H9 (cell line): ENCODE data around the gene DENND5A. TPM values are rescaled to one million over a fixed set of nuclear protein-coding genes. Genes with fewer than 3 reads are reported as not detected.

Experiments used
- DNase-seq: peaks from one replicate; pipeline ENCODE4 v3.0.0-alpha.2; 2017
- H2AFZ ChIP-seq: one replicate; pipeline ENCODE4 v1.6.1; 2013; ENCODE audit warnings: mild to moderate bottlenecking, low read length, control low read depth, moderate library complexity
- H2AK5ac ChIP-seq: 2 replicates; pipeline ENCODE4 v1.6.1; 2013; ENCODE audit warnings: low read length, control low read depth, mixed read lengths; ENCODE audit not compliant: insufficient read length
- H2BK120ac ChIP-seq: one replicate; pipeline ENCODE4 v1.6.1; 2013; ENCODE audit warnings: low read depth, mild to moderate bottlenecking, low read length, control low read depth, inconsistent platforms; ENCODE audit not compliant: poor library complexity, severe bottlenecking
- H2BK12ac ChIP-seq: 2 replicates; pipeline ENCODE4 v1.6.1; 2013; ENCODE audit warnings: low read length, control low read depth, mixed read lengths, low read depth; ENCODE audit not compliant: insufficient read length
- H2BK15ac ChIP-seq: 2 replicates; pipeline ENCODE4 v1.6.1; 2013; ENCODE audit warnings: low read depth, low read length, control low read depth
- H2BK20ac ChIP-seq: one replicate; pipeline ENCODE4 v1.6.1; 2013; ENCODE audit warnings: low read depth, mild to moderate bottlenecking, low read length, control low read depth, inconsistent platforms; ENCODE audit not compliant: poor library complexity, severe bottlenecking
- H2BK5ac ChIP-seq: 2 replicates; pipeline ENCODE4 v1.6.1; 2013; ENCODE audit warnings: low read length, control low read depth, mixed read lengths; ENCODE audit not compliant: insufficient read length
- H3K14ac ChIP-seq: 2 replicates; pipeline ENCODE4 v1.6.1; 2013; ENCODE audit warnings: low read length, control low read depth; ENCODE audit not compliant: insufficient read depth
- H3K18ac ChIP-seq: 2 replicates; pipeline ENCODE4 v1.6.1; 2013; ENCODE audit warnings: low read depth, mild to moderate bottlenecking, mixed read lengths, low read length, control low read depth; ENCODE audit not compliant: insufficient read length
- H3K23ac ChIP-seq: 2 replicates; pipeline ENCODE4 v1.6.1; 2013; ENCODE audit warnings: low read length, control low read depth, mixed read lengths, low read depth; ENCODE audit not compliant: insufficient read length
- H3K23me2 ChIP-seq: 2 replicates; pipeline ENCODE4 v1.6.1; 2013; ENCODE audit warnings: low read depth, mild to moderate bottlenecking, mixed read lengths, low read length, control low read depth; ENCODE audit not compliant: insufficient read length, poor library complexity, severe bottlenecking
- H3K27ac ChIP-seq: 2 replicates; pipeline ENCODE4 v1.5.1; 2013; ENCODE audit warnings: low read length, control low read depth, mixed read lengths, low read depth; ENCODE audit not compliant: insufficient read length
- H3K27me3 ChIP-seq: 2 replicates; pipeline ENCODE4 v1.6.1; 2013; ENCODE audit warnings: low read length, control low read depth, inconsistent platforms; ENCODE audit not compliant: insufficient read depth
- H3K4ac ChIP-seq: 2 replicates; pipeline ENCODE4 v1.6.1; 2013; ENCODE audit warnings: low read depth, mild to moderate bottlenecking, control low read depth, inconsistent platforms, low read length, moderate library complexity
- H3K4me1 ChIP-seq: 2 replicates; pipeline ENCODE4 v1.6.1; 2013; ENCODE audit warnings: low read length, control low read depth, inconsistent platforms; ENCODE audit not compliant: insufficient read depth
- H3K4me2 ChIP-seq: 2 replicates; pipeline ENCODE4 v1.6.1; 2013; ENCODE audit warnings: low read length, control low read depth, mixed read lengths; ENCODE audit not compliant: insufficient read length, insufficient read depth
- H3K56ac ChIP-seq: 2 replicates; pipeline ENCODE4 v1.6.1; 2013; ENCODE audit warnings: low read depth, mild to moderate bottlenecking, mixed read lengths, low read length, control low read depth; ENCODE audit not compliant: insufficient read length
- H3K79me1 ChIP-seq: 2 replicates; pipeline ENCODE4 v1.6.1; 2013; ENCODE audit warnings: low read depth, mild to moderate bottlenecking, moderate library complexity, low read length, control low read depth, inconsistent platforms; ENCODE audit not compliant: insufficient read depth, poor library complexity, severe bottlenecking
- H3K79me2 ChIP-seq: 2 replicates; pipeline ENCODE4 v1.6.1; 2013; ENCODE audit warnings: low read length, control low read depth, inconsistent platforms; ENCODE audit not compliant: insufficient read depth
- H3K9ac ChIP-seq: 2 replicates; pipeline ENCODE4 v1.6.1; 2013; ENCODE audit warnings: low read length, control low read depth, mixed read lengths; ENCODE audit not compliant: insufficient read length; ENCODE audit errors: extremely low read depth
- H3K9me3 ChIP-seq: one replicate; pipeline ENCODE4 v1.6.1; 2013; ENCODE audit warnings: low read depth, low read length, inconsistent platforms; ENCODE audit not compliant: control insufficient read depth
- H3T11ph ChIP-seq: one replicate; pipeline ENCODE4 v1.6.1; 2013; ENCODE audit warnings: mild to moderate bottlenecking, low read length, control low read depth, inconsistent platforms
- H4K20me1 ChIP-seq: one replicate; pipeline ENCODE4 v1.6.1; 2013; ENCODE audit not compliant: control insufficient read depth, insufficient read length, insufficient read depth
- H4K5ac ChIP-seq: 2 replicates; pipeline ENCODE4 v1.6.1; 2013; ENCODE audit warnings: low read depth, mild to moderate bottlenecking, mixed read lengths, low read length, control low read depth; ENCODE audit not compliant: insufficient read length
- H4K8ac ChIP-seq: replicated peaks from 2 replicates; pipeline ENCODE4 v1.6.1; 2013; ENCODE audit warnings: low read length, control low read depth, mixed read lengths, low read depth; ENCODE audit not compliant: insufficient read length
- H4K91ac ChIP-seq: 2 replicates; pipeline ENCODE4 v1.6.1; 2013; ENCODE audit warnings: low read depth, mild to moderate bottlenecking, moderate library complexity, mixed read lengths, low read length, control low read depth; ENCODE audit not compliant: insufficient read length
- H3K27ac Mint-ChIP-seq, 3 experiments: 2 replicates in 2 of 3; 3 replicates in 1 of 3; pipeline ENCODE4 v1.8.0; 2020 to 2021; ENCODE audit warnings: mixed read lengths in 3 of 3, mild to moderate bottlenecking in 1 of 3, moderate library complexity in 1 of 3
- H3K27me3 Mint-ChIP-seq: 2 replicates; pipeline ENCODE4 v1.8.0; 2021; ENCODE audit warnings: low read depth, mild to moderate bottlenecking, moderate library complexity, mixed read lengths
- H3K36me3 Mint-ChIP-seq, 3 experiments: 2 replicates in 2 of 3; 3 replicates in 1 of 3; pipeline ENCODE4 v1.8.0; 2020 to 2021; ENCODE audit warnings: low read depth in 3 of 3, mixed read lengths in 3 of 3; ENCODE audit not compliant: insufficient read depth in 1 of 3
- H3K4me1 Mint-ChIP-seq, 2 experiments: 2 replicates each; pipeline ENCODE4 v1.8.0; 2020; ENCODE audit warnings: mixed read lengths in 2 of 2
- H3K4me3 Mint-ChIP-seq, 2 experiments: 2 replicates in 1 of 2; 3 replicates in 1 of 2; pipeline ENCODE4 v1.8.0; 2020 to 2021; ENCODE audit warnings: mild to moderate bottlenecking in 2 of 2, mixed read lengths in 2 of 2, moderate library complexity in 1 of 2
- H3K9me3 Mint-ChIP-seq, 2 experiments: 2 replicates in 1 of 2; 3 replicates in 1 of 2; pipeline ENCODE4 v1.8.0; 2020; ENCODE audit warnings: mild to moderate bottlenecking in 2 of 2, mixed read lengths in 2 of 2, moderate library complexity in 1 of 2
- WGBS: extraction: QIAGEN DNeasy Blood & Tissue Kit; methylation state at CpG from one replicate; pipeline ENCODE4 v1.1.7; 2013; ENCODE audit warnings: missing lambda C conversion rate, low lambda C conversion rate, mixed read lengths; ENCODE audit not compliant: insufficient read length; ENCODE audit errors: extremely low coverage; 5-methylcytosine and 5-hydroxymethylcytosine counted together
- total RNA-seq: library from RNA; stranded (reverse); gene quantifications from 2 replicates; pipeline ENCODE4 v1.2.1, GENCODE V29; 2021
- TF ChIP-seq, protein P1 (sequence below): fragments of 200-600 bp; sonication (generic); conservative IDR thresholded peaks from 3 replicates; pipeline ENCODE4 v1.8.0; 2021; ENCODE audit warnings: antibody characterized with exemption, mild to moderate bottlenecking

The DENND5A gene
- total RNA-seq, 1 experiment from 2014 or later = 59.6 TPM

GRCh38 chr11:9208726-9209501 lies 56.2 kb downstream of the DENND5A start:
- Histone ChIP-seq H4K8ac (no peak overlapping the region), H3K23ac (no peak overlapping the region), H3K9ac (no peak overlapping the region), H2AK5ac (no peak overlapping the region), H2BK20ac (no peak overlapping the region), H3K23me2 (no peaks in the 10 kb centered on the region), H3K4me2 (no peak overlapping the region), H4K20me1 (no peaks in the 10 kb centered on the region), H4K5ac (no peak overlapping the region), H3K9me3 (no peaks in the 10 kb centered on the region), H3K79me2 (peaks cover 8% of the 10 kb centered on the region; the same call in 1 of the 2 replicates), H3K4me1 (no peaks in the 10 kb centered on the region; the same call in 1 of the 2 replicates), H2BK120ac (no peak overlapping the region), H2BK5ac (no peak overlapping the region), H3K27ac (no peak overlapping the region), H3K56ac (no peak overlapping the region), H4K91ac (no peak overlapping the region), H3T11ph (no peak overlapping the region), H3K27me3 (no peaks in the 10 kb centered on the region), H3K14ac (no peak overlapping the region), H2BK12ac (no peak overlapping the region), H3K18ac (no peak overlapping the region), H2BK15ac (no peak overlapping the region), H3K4ac (no peak overlapping the region), H3K79me1 (peaks cover 5% of the 10 kb centered on the region), H2AFZ (no peak overlapping the region)
- DNase-seq = no peak
- Mint-ChIP-seq H3K36me3 (peaks cover 0 to 5% (median 4%) of the 10 kb centered on the region in 3 experiments; a peak in 4 of 7 replicates), H3K27me3 (no peaks in the 10 kb centered on the region), H3K9me3 (no peaks in the 10 kb centered on the region), H3K27ac (peak overlapping the region in 1 of 3 experiments; percentile 37; a peak in 2 of 7 replicates), H3K4me3 (no peak overlapping the region), H3K4me1 (peaks cover 6 to 10% of the 10 kb centered on the region in 2 experiments)
- WGBS = no CpG with 5 or more reads among the region's 8 CpGs
- TF ChIP-seq, protein P1, sequence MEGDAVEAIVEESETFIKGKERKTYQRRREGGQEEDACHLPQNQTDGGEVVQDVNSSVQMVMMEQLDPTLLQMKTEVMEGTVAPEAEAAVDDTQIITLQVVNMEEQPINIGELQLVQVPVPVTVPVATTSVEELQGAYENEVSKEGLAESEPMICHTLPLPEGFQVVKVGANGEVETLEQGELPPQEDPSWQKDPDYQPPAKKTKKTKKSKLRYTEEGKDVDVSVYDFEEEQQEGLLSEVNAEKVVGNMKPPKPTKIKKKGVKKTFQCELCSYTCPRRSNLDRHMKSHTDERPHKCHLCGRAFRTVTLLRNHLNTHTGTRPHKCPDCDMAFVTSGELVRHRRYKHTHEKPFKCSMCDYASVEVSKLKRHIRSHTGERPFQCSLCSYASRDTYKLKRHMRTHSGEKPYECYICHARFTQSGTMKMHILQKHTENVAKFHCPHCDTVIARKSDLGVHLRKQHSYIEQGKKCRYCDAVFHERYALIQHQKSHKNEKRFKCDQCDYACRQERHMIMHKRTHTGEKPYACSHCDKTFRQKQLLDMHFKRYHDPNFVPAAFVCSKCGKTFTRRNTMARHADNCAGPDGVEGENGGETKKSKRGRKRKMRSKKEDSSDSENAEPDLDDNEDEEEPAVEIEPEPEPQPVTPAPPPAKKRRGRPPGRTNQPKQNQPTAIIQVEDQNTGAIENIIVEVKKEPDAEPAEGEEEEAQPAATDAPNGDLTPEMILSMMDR = no peak
